ENCODE data around the gene PIK3CA.

GRCh38 chr3:179175358-179175757, 27.2 kb downstream of the PIK3CA start:
- TF ChIP-seq CTCF (conservative IDR thresholded peaks at IDR 0.05; ENCODE audit: low read depth, low read length) = no peak
- no peak for TF ChIP-seq EZH2 (IDR thresholded peaks at IDR 0.05; ENCODE audit: borderline replicate concordance, low read depth, low read length, poor library complexity, severe bottlenecking)

All from A673 (cell line).